Lung microvascular endothelial cell (primary cell): ENCODE results near the gene TRPT1. TPM values are rescaled to one million over a fixed set of nuclear protein-coding genes. Genes with fewer than 3 reads are reported as not detected.
"Not testable (repeated sequence)": the region's sequence is repeated elsewhere in the genome, so short reads cannot be mapped to it uniquely, and the experiment has no call there.

ENCODE experiments used
- DNase-seq, 2 donors: peaks; one replicate each; pipeline versions ENCODE4 v3.0.0 to v3.0.0-alpha.2; 2010; ENCODE audit warnings: low read depth in 2 of 2
- total RNA-seq: library from RNA; depleted of rRNA; stranded (reverse); fragments of >200 nt; gene quantifications from 2 replicates; pipeline ENCODE4 v1.2.1, GENCODE V29; 2014

TRPT1 gene
- total RNA-seq, 1 donor from 2014 or later = 33.1 TPM

GRCh38 chr11:64258946-64259532, 33.1 kb upstream of the TRPT1 start:
- no peak for DNase-seq

- DNase-seq = no peak
Measured at GRCh38 chr11:64258356-64258755, 32.4 kb upstream of the TRPT1 start.

GRCh38 chr11:64256300-64256699, 30.3 kb upstream of the TRPT1 start:
- no peak for DNase-seq

- no peak for DNase-seq
Measured at GRCh38 chr11:64255135-64256128, 29.4 kb upstream of the TRPT1 start.

DNA sequence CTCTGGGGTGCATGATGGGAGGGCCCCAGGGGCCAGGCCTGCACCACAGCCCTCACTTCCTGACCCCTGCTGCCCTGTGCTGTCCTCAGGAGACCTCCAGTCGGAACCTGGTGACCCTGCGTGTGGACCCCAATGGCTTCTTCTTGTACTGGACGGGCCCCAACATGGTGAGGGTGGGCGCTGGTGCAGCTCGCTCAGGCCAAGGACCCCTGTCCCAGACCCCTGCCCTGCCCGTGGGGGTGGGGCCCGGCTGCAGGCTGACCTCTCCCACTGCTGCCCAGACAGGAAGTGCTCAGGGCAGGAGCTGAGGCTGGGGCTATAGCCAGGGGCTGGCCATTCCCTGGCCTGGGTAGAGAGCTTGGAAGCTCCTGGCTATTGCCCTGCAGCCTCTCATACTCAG, 28.3 kb upstream of the TRPT1 start:
- no peak for DNase-seq

GRCh38 chr11:64253481-64253880, 27.5 kb upstream of the TRPT1 start:
- no peak for DNase-seq

DNA sequence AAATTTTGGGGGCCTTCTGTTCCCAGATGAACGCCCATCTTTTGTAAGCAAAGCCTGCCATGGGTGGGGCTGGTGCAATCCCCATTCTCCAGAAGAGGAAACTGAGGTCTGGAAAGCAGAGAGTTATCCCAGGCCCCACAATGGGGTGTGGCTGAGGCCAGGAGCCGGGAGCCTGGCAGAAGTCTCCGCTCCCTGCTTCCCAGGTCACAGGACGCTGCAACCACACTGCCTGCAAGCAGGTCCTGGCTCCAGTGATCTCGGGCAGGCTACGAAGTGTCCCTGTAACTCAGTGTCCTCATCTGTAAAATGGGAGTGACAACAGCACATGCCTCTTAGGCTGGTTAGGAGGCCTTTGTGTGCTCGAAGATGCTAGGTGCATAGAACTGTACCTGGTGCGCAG, 27.1 kb upstream of the TRPT1 start:
- DNase-seq = no peak

- DNase-seq = peak in 1 of 2 donors; percentile 34
Measured at GRCh38 chr11:64252003-64252872, 26.3 kb upstream of the TRPT1 start.

- DNase-seq = no peak
Measured at GRCh38 chr11:64251753-64252002, 25.7 kb upstream of the TRPT1 start.

GRCh38 chr11:64251016-64251752, 25.2 kb upstream of the TRPT1 start, which contains the start of gene PLCB3:
TSS of gene PLCB3 (plus strand) at chr11:64251530. CDS start at chr11:64251650, 120 bp downstream.
- DNase-seq = peak; percentile 53 to 64

DNA sequence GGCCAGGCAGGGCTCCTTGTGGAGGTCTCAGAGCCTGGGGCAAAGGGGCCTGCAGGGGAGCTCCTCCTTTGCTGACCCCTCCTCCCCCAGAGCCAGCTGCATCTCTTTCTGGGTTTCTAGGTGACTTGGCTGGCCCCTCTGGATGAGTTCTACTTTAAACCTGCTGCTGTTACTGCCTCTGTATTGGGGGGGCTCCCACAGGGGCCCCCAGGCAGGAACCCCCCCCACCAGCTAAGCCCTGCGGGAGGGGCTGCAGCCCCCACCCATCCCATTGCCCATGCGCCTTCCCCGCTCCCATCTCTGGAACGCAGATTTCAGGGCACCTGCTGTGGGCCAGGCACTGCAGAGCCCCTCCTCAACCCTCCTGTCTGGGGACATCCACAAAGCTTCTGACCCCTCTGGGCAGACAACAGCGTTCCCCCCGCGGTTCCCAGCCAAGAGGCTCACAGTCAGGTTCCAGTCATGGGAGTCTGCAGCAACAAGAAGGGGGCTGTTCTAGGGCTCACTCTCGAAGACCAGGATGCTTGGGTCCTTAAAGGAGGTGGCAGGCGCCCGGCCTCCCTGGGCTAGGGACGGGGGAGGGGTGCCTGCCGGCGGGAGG, 24.5 kb upstream of the TRPT1 start:
- DNase-seq = no peak

DNA sequence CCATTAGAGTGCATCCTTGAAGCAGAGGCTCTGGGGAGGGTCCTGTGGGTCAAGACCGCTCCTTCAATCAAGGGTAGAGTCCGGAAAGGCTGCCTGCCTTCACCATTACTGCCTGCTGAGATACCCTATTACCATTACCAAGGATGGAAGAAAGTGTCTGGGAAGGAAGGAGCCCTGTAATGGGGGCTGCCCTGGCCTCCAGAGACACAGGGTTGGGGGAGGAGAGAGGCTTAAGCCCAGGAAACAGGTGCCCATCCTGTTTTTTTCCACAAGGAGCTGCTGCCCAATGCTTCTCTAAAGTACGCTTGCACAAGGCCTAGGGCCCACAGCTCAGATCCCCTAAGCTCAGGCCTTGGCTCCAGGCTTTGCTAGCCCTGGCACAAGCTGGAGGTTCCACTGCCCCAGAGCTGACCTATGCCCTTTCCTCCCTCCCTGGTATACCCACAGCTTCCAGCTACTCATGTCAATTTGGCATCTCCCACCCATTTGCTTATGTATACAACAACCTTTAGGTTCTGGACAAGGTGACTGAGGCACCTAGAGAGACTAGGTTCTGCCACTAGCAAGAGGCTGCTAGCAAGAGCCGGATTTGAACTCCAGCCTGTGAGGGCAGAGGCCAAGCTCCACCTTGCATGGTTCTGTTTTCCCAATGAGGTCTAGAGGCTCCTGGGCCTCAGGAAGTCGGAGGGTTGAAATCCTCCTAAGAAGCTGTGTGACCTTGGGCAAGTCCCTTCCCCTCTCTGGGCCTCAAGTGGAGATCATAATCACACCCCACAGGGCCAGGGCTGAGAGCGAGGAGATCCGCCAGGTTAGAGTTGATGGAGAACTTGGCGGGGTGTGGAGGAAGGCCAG, 23.8 kb upstream of the TRPT1 start:
- DNase-seq = no peak

DNA sequence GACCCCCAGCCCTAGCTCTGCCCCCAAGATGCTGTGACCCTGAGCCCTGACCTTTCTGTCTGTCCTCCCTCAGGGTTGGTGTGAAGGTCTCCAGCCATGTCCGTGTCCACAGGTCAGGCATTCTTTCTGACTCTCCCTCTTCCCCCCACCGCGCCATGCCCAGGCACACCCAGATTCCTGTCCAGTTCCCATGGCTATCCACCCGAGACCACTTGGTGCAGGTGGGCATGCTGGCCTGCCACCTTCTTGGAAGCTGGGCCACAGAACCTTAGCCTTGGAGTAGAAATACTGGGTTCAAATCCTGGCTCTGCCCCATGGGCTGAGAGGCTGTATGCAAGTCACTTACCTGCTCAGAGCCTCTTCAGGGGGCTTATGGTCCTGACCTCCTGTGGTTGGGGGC, 23.1 kb upstream of the TRPT1 start:
- no peak for DNase-seq

GRCh38 chr11:64248578-64248977, 22.6 kb upstream of the TRPT1 start:
- no peak for DNase-seq

- no peak for DNase-seq
Measured at GRCh38 chr11:64247729-64248531, 21.9 kb upstream of the TRPT1 start.

GRCh38 chr11:64246871-64247728, 21.1 kb upstream of the TRPT1 start, which contains the start of gene PPP1R14B:
TSS of gene PPP1R14B (minus strand) at chr11:64246943. CDS start at chr11:64246673, 270 bp downstream.
- peak; percentile 84 to 88 for DNase-seq

DNA sequence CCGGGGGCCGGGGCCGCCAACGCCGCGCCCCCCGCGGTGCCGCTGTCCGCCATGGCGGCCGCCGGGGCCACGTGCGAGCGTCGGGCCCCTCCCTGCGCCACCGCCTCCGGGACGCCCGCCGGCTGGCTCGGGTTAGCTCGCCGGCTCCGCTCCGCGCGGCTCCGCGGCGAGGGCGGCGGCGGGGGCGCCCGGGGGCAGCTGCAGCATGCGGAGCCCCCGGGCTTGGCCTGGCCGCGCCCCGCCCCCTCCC, 20.6 kb upstream of the TRPT1 start:
- not testable (repeated sequence) for DNase-seq
